ENCODE measurements around the gene PARP8. TPM values are rescaled to one million over a fixed set of nuclear protein-coding genes. Genes with fewer than 3 reads are reported as not detected.

The PARP8 gene
- total and polyA plus RNA-seq, 9 of the 15 experiments (the other 6 are each of a cell fraction or from before 2014, with no cell fraction given) = 0.03 to 0.31 TPM; not detected in 7

DNA sequence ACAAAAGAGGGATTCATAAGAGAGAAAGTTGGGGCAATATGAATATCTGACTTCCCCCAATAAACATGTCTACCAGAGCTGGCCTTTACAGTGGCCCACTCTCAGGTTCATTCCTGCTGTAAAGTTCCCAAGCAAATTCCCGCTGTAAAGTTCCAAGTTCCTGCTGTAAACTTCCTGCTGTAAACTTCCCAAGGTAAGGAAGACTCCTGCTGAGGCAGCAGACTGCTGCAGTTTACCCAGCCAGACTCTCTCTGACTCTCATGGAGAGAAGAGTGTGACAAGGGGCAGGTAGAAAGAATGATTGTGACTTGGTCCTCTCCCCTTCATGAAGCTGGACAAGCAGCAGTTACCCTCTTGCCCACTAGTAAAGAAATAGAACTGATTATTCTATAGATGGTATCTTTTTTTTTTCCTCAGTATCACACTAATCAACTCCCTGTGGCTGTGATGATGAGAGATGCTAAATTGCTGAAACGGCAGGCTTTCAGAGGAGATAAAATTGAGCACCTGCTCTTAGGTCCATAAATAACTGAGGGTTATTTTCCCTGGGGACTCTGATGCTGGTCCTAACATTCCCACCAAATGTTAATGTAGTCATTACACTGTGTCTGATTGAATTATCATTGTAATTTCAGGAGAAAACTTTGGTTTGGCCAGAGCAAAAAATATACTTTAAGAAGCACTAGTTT, 220.4 kb downstream of the PARP8 start:
- H3K36me3 ChIP-seq (ENCODE audit: control insufficient read depth, insufficient read depth, low read length) = no peaks in the 10 kb centered on the region
- no peaks in the 10 kb centered on the region for H3K9me3 ChIP-seq (replicated peaks; ENCODE audit: control insufficient read depth, insufficient read depth, low read depth, low read length)
- no peaks in the 10 kb centered on the region for H3K79me2 ChIP-seq (ENCODE audit: control insufficient read depth, insufficient read depth, low read length)
- no peak overlapping the region for H3K4me2 ChIP-seq (ENCODE audit: insufficient read depth, low read length)
- intact Hi-C loops (cut with micrococcal nuclease) (no loop called here), in situ Hi-C loops (cut with MboI) (no loop called here)
- no peaks in the 10 kb centered on the region for H3K9me1 ChIP-seq (ENCODE audit: control insufficient read depth, insufficient read depth, low read length)
- H2AFZ ChIP-seq (ENCODE audit: low read depth, low read length) = no peak overlapping the region
- DNase-seq (ENCODE audit: extremely low read depth in 1 of 4, low spot score in 3 of 4) (no peak), ATAC-seq (no peak), FAIRE-seq (no peak)
- ChIA-PET POLR2A (interaction anchor here (0.6 kb wide), 1 partner anchor 464 kb away, joined by 3 read pairs; no protein-coding TSS in a partner anchor), CTCF (ENCODE audit: low intra/inter-chr PET ratio) (no interaction called here)
- no peaks in the 10 kb centered on the region for H3K27me3 ChIP-seq (ENCODE audit: control insufficient read depth in 2 of 2, insufficient read depth in 2 of 2, low read length in 2 of 2)
- WGBS (ENCODE audit: insufficient coverage, low coverage, missing lambda C conversion rate) = 0% methylated on average over 2 of the region's 2 CpGs
- no TSS peak for BruUV-seq (replicated peaks)
- TF ChIP-seq NR2F6 (CRISPR knock-in tag; IDR thresholded peaks at IDR 0.05) = no peak
- TF ChIP-seq POLR2A (conservative IDR thresholded peaks at IDR 0.05) = no peak
- no peak for TF ChIP-seq NFRKB (IDR thresholded peaks at IDR 0.05; ENCODE audit: low read depth)
- TF ChIP-seq ZNF165 (CRISPR knock-in tag; IDR thresholded peaks at IDR 0.05; ENCODE audit: borderline replicate concordance) = no peak
- TF ChIP-seq ZNF778 (CRISPR knock-in tag; IDR thresholded peaks at IDR 0.05) = no peak
- TF ChIP-seq NFATC3 (IDR thresholded peaks at IDR 0.05) = no peak
- TF ChIP-seq, protein P1, sequence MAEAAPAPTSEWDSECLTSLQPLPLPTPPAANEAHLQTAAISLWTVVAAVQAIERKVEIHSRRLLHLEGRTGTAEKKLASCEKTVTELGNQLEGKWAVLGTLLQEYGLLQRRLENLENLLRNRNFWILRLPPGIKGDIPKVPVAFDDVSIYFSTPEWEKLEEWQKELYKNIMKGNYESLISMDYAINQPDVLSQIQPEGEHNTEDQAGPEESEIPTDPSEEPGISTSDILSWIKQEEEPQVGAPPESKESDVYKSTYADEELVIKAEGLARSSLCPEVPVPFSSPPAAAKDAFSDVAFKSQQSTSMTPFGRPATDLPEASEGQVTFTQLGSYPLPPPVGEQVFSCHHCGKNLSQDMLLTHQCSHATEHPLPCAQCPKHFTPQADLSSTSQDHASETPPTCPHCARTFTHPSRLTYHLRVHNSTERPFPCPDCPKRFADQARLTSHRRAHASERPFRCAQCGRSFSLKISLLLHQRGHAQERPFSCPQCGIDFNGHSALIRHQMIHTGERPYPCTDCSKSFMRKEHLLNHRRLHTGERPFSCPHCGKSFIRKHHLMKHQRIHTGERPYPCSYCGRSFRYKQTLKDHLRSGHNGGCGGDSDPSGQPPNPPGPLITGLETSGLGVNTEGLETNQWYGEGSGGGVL (CRISPR knock-in tag; IDR thresholded peaks at IDR 0.05) = no peak
- TF ChIP-seq ZNF444 (CRISPR knock-in tag; IDR thresholded peaks at IDR 0.05) = no peak
- no peak for TF ChIP-seq MCM3 (IDR thresholded peaks at IDR 0.05)
- no peak for TF ChIP-seq SMAD2 (IDR thresholded peaks at IDR 0.05; ENCODE audit: low read depth, low read length)
- no peaks in the 10 kb centered on the region for H3K4me1 ChIP-seq (replicated peaks in 1 of 2; ENCODE audit: control insufficient read depth in 2 of 2, insufficient read depth in 2 of 2, low read length in 2 of 2)
- H3K9ac ChIP-seq (ENCODE audit: insufficient read depth in 1 of 2, low read depth in 2 of 2, low read length in 2 of 2) = no peak overlapping the region
- no peak overlapping the region for H3K27ac ChIP-seq (ENCODE audit: extremely low read depth, low read depth, low read length)
- no peaks in the 10 kb centered on the region for H4K20me1 ChIP-seq (replicated peaks; ENCODE audit: control insufficient read depth, insufficient read depth, low read length)
- no peak overlapping the region for H3K4me3 ChIP-seq
